SK-N-SH (cell line): ENCODE results near the gene SERPINB2. TPM values are rescaled to one million over a fixed set of nuclear protein-coding genes. Genes with fewer than 3 reads are reported as not detected.

Experiments
- CTCF ChIA-PET: fragments of 300-600, 350-600 bp; formaldehyde crosslinking; extraction: SDS; loops from one replicate; lab custom pipeline; 2021; lab: Yijun Ruan, JAX
- POLR2A ChIA-PET: fragments of 350-600 bp; sonication (Branson Sonifier 250); formaldehyde crosslinking; extraction: SDS; loops from one replicate; lab custom pipeline; 2020; ENCODE audit warnings: antibody characterized with exemption, inconsistent platforms; lab: Yijun Ruan, JAX
- DNase-seq: peaks from one replicate; pipeline ENCODE4 v3.0.0; 2012
- H2AFZ ChIP-seq: fragments of 200-600 bp; sonication (generic); 2 replicates; pipeline ENCODE4 v1.8.1; 2016; ENCODE audit warnings: antibody characterized with exemption, mild to moderate bottlenecking, low read depth
- H3F3A ChIP-seq: fragments of 200-600 bp; sonication (generic); replicated peaks from 2 replicates; pipeline ENCODE3; 2016; ENCODE audit warnings: antibody characterized with exemption, mild to moderate bottlenecking; ENCODE audit not compliant: insufficient read depth
- H3K27ac ChIP-seq, 2 experiments: fragments of 200-500 bp in 1 of 2; fragments of 200-600 bp in 1 of 2; sonication (Bioruptor generic) in 1 of 2; sonication (generic), shearing (Covaris generic) in 1 of 2; 2 replicates each; pipeline versions ENCODE4 v1.5.1 to v1.6.1; 2014 to 2016; ENCODE audit warnings: low read depth in 2 of 2, inconsistent platforms in 1 of 2, low read length in 1 of 2, mild to moderate bottlenecking in 1 of 2, mixed read lengths in 1 of 2
- H3K27me3 ChIP-seq: fragments of 200-600 bp; sonication (generic), shearing (Covaris generic); 2 replicates; pipeline ENCODE4 v1.6.1; 2016; ENCODE audit warnings: mixed run types; ENCODE audit not compliant: insufficient read depth
- H3K36me3 ChIP-seq, 2 experiments: fragments of 200-500 bp in 1 of 2; fragments of 200-600 bp in 1 of 2; sonication (Bioruptor generic) in 1 of 2; sonication (generic) in 1 of 2; replicated peaks in 1 of 2; 2 replicates each; pipeline versions ENCODE3 to v1.5.1; 2014 to 2016; ENCODE audit warnings: low read length in 1 of 2, mild to moderate bottlenecking in 1 of 2; ENCODE audit not compliant: insufficient read depth in 2 of 2, control insufficient read depth in 1 of 2
- H3K4me1 ChIP-seq, 2 experiments: fragments of 200-500 bp in 1 of 2; fragments of 200-600 bp in 1 of 2; sonication (Bioruptor generic) in 1 of 2; sonication (generic), shearing (Covaris generic) in 1 of 2; 2 replicates each; pipeline versions ENCODE4 v1.5.1 to v1.6.1; 2014 to 2016; ENCODE audit warnings: low read depth in 1 of 2, low read length in 1 of 2, mixed run types in 1 of 2; ENCODE audit not compliant: insufficient read depth in 2 of 2, control insufficient read depth in 1 of 2
- H3K4me2 ChIP-seq: fragments of 200-600 bp; sonication (generic), shearing (Covaris generic); 2 replicates; pipeline ENCODE4 v1.6.1; 2017; ENCODE audit warnings: mixed run types
- H3K4me3 ChIP-seq, 2 experiments: fragments of 200-500 bp in 1 of 2; fragments of 200-600 bp in 1 of 2; sonication (Bioruptor generic) in 1 of 2; sonication (generic), shearing (Covaris generic) in 1 of 2; 2 replicates each; pipeline versions ENCODE4 v1.5.1 to v1.8.1; 2014 to 2016; ENCODE audit warnings: low read depth in 2 of 2, inconsistent platforms in 1 of 2, low read length in 1 of 2, mild to moderate bottlenecking in 1 of 2, mixed read lengths in 1 of 2, moderate library complexity in 1 of 2
- H3K79me2 ChIP-seq: fragments of 200-600 bp; sonication (generic); 2 replicates; pipeline ENCODE4 v1.8.1; 2017; ENCODE audit warnings: mild to moderate bottlenecking; ENCODE audit not compliant: insufficient read depth
- H3K9ac ChIP-seq: fragments of 200-600 bp; sonication (generic); 2 replicates; pipeline ENCODE4 v1.6.1; 2017; ENCODE audit warnings: mixed run types
- H3K9me2 ChIP-seq: fragments of 200-600 bp; sonication (generic); 2 replicates; pipeline ENCODE4 v1.6.1; 2017; ENCODE audit warnings: mixed run types
- H3K9me3 ChIP-seq: fragments of 200-600 bp; sonication (generic); 2 replicates; pipeline ENCODE4 v1.6.1; 2017; ENCODE audit warnings: mixed run types, mild to moderate bottlenecking, moderate library complexity
- H4K20me1 ChIP-seq: fragments of 200-600 bp; sonication (generic); 2 replicates; pipeline ENCODE4 v1.6.1; 2017; ENCODE audit warnings: mild to moderate bottlenecking, mixed run types; ENCODE audit not compliant: insufficient read depth
- EZH2phosphoT487 ChIP-seq: fragments of 200-600 bp; sonication (generic); IDR thresholded peaks from 2 replicates; pipeline ENCODE4 v1.6.1; 2017; ENCODE audit warnings: low read depth, mixed run types, mild to moderate bottlenecking, antibody characterized with exemption, moderate library complexity, borderline replicate concordance
- FOXM1 ChIP-seq: IDR thresholded peaks from 2 replicates; pipeline ENCODE4 v1.4.0; 2012; ENCODE audit warnings: low read depth, mild to moderate bottlenecking
- GABPA ChIP-seq: IDR thresholded peaks from 2 replicates; pipeline ENCODE4 v1.4.0; 2012; ENCODE audit warnings: low read depth, mild to moderate bottlenecking
- GATA2 ChIP-seq: sonication (generic); formaldehyde crosslinking; IDR thresholded peaks from 2 replicates; pipeline ENCODE4 v1.5.0; 2020; ENCODE audit warnings: mild to moderate bottlenecking, missing genetic modification reagents
- NFIC ChIP-seq: IDR thresholded peaks from 2 replicates; pipeline ENCODE4 v1.4.0; 2012; ENCODE audit warnings: borderline replicate concordance
- POLR2AphosphoS5 ChIP-seq: IDR thresholded peaks from 2 replicates; pipeline ENCODE4 v1.6.1; 2012; ENCODE audit warnings: low read depth, low read length
- RAD21 ChIP-seq: IDR thresholded peaks from 2 replicates; pipeline ENCODE4 v1.6.1; 2012; ENCODE audit warnings: mild to moderate bottlenecking, low read length
- RFX5 ChIP-seq: IDR thresholded peaks from 2 replicates; pipeline ENCODE4 v1.6.1; 2012; ENCODE audit warnings: mild to moderate bottlenecking, improper control_type of control experiment, low read length
- RXRA ChIP-seq: IDR thresholded peaks from 2 replicates; pipeline ENCODE4 v1.4.0; 2012; ENCODE audit warnings: low read depth, mild to moderate bottlenecking, borderline replicate concordance
- SIN3A ChIP-seq: IDR thresholded peaks from 2 replicates; pipeline ENCODE4 v1.6.1; 2012; ENCODE audit warnings: low read depth, mild to moderate bottlenecking, low read length, moderate library complexity, borderline replicate concordance
- SMC3 ChIP-seq: IDR thresholded peaks from 2 replicates; pipeline ENCODE4 v1.6.1; 2012; ENCODE audit warnings: low read depth, low read length, improper control_type of control experiment
- TCF12 ChIP-seq: IDR thresholded peaks from 2 replicates; pipeline ENCODE4 v1.4.0; 2012
- YY1 ChIP-seq: IDR thresholded peaks from 2 replicates; pipeline ENCODE4 v1.4.0; 2012; ENCODE audit warnings: low read depth, mild to moderate bottlenecking
- WGBS: methylation state at CpG from one replicate; pipeline ENCODE4 v1.1.6; 2017; ENCODE audit warnings: low lambda C conversion rate; 5-methylcytosine and 5-hydroxymethylcytosine counted together
- polyA plus RNA-seq, 3 experiments: library from polyadenylated mRNA; depleted of rRNA; stranded (reverse); fragments of >200 nt; gene quantifications; 2 replicates each; pipeline ENCODE4 v1.2.3, GENCODE V29; 2012
- TF ChIP-seq, protein P1 (sequence below): fragments of 150-350 bp; IDR thresholded peaks from 2 replicates; pipeline ENCODE4 v1.6.1; 2016; ENCODE audit warnings: mild to moderate bottlenecking, low read depth, low read length
- TF ChIP-seq, protein P2 (sequence below): IDR thresholded peaks from 2 replicates; pipeline ENCODE4 v1.4.0; 2012; ENCODE audit warnings: low read depth, borderline replicate concordance
- TF ChIP-seq, protein P3 (sequence below): IDR thresholded peaks from 2 replicates; pipeline ENCODE4 v1.6.1; 2012; ENCODE audit warnings: mild to moderate bottlenecking, low read depth, low read length, moderate library complexity
- TF ChIP-seq, protein P4 (sequence below): fragments of 150-350 bp; IDR thresholded peaks from 2 replicates; pipeline ENCODE4 v1.6.1; 2017; ENCODE audit warnings: antibody characterized with exemption, low read length, low read depth, borderline replicate concordance
- TF ChIP-seq, protein P5 (sequence below): IDR thresholded peaks from 2 replicates; pipeline ENCODE4 v1.4.0; 2012; ENCODE audit warnings: low read depth, borderline replicate concordance

The SERPINB2 gene
- polyA plus RNA-seq, 1 of the 3 experiments (the other 2 are of a cell fraction), result 5.9 TPM

DNA sequence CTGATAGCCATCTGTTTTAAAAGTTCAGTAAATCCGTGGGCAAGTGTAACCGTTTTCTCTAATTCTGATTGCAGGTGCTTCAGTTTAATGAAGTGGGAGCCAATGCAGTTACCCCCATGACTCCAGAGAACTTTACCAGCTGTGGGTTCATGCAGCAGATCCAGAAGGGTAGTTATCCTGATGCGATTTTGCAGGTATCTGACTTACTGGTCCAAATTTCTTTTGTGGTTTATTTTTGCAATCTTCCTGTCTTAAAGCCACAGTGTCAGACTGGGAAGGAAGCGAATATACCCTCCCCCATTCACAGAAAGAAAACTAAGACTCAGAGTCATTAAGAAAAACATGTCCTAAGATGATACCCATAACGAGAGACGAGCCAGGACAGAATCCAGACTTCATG lies 7.7 kb downstream of the SERPINB2 start (continued):
- TF ChIP-seq, protein P1, sequence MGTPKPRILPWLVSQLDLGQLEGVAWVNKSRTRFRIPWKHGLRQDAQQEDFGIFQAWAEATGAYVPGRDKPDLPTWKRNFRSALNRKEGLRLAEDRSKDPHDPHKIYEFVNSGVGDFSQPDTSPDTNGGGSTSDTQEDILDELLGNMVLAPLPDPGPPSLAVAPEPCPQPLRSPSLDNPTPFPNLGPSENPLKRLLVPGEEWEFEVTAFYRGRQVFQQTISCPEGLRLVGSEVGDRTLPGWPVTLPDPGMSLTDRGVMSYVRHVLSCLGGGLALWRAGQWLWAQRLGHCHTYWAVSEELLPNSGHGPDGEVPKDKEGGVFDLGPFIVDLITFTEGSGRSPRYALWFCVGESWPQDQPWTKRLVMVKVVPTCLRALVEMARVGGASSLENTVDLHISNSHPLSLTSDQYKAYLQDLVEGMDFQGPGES, result no peak

DNA sequence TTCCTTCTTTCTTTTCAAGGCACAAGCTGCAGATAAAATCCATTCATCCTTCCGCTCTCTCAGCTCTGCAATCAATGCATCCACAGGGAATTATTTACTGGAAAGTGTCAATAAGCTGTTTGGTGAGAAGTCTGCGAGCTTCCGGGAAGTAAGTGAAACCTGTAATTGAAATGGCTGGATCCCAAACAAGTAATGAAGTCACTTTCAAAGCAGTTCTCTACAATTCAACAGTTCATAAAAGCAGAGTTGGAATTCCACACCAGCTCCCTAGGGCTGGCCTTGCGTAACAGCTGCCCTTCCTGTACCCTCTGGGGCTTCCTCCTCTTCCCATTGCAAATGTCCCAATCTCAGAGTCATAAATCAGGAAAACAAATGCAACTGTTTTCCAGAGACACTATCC lies 9.6 kb downstream of the SERPINB2 start:
- Histone ChIP-seq H2AFZ (no peak overlapping the region), H3K4me3 (no peak overlapping the region), H3K4me1 (no peaks in the 10 kb centered on the region), H3K36me3 (peaks cover 0 to 2% of the 10 kb centered on the region in 2 experiments), H3K4me2 (no peak overlapping the region), H3K9ac (no peak overlapping the region), H3K79me2 (no peaks in the 10 kb centered on the region), H3K27ac (no peak overlapping the region), H3F3A (no peaks in the 10 kb centered on the region), H3K9me3 (no peaks in the 10 kb centered on the region), H3K9me2 (no peaks in the 10 kb centered on the region), H4K20me1 (no peaks in the 10 kb centered on the region), H3K27me3 (no peaks in the 10 kb centered on the region; the same call in 1 of the 2 replicates)
- ChIA-PET POLR2A (no interaction called here), CTCF (interaction anchor here (1.0 kb wide), 1 partner anchor 27 kb away, joined by 3 read pairs; no protein-coding TSS in a partner anchor)
- WGBS, result 51% methylated on average over 4 of the region's 4 CpGs
- TF ChIP-seq GATA2 (no peak), TCF12 (no peak), POLR2AphosphoS5 (no peak), NFIC (no peak), RAD21 (no peak), RXRA (no peak), SMC3 (no peak), SIN3A (no peak), YY1 (no peak), EZH2phosphoT487 (no peak), RFX5 (no peak), FOXM1 (no peak), GABPA (no peak)
- TF ChIP-seq, protein P2, sequence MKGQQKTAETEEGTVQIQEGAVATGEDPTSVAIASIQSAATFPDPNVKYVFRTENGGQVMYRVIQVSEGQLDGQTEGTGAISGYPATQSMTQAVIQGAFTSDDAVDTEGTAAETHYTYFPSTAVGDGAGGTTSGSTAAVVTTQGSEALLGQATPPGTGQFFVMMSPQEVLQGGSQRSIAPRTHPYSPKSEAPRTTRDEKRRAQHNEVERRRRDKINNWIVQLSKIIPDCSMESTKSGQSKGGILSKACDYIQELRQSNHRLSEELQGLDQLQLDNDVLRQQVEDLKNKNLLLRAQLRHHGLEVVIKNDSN, result no peak
- TF ChIP-seq, protein P3, sequence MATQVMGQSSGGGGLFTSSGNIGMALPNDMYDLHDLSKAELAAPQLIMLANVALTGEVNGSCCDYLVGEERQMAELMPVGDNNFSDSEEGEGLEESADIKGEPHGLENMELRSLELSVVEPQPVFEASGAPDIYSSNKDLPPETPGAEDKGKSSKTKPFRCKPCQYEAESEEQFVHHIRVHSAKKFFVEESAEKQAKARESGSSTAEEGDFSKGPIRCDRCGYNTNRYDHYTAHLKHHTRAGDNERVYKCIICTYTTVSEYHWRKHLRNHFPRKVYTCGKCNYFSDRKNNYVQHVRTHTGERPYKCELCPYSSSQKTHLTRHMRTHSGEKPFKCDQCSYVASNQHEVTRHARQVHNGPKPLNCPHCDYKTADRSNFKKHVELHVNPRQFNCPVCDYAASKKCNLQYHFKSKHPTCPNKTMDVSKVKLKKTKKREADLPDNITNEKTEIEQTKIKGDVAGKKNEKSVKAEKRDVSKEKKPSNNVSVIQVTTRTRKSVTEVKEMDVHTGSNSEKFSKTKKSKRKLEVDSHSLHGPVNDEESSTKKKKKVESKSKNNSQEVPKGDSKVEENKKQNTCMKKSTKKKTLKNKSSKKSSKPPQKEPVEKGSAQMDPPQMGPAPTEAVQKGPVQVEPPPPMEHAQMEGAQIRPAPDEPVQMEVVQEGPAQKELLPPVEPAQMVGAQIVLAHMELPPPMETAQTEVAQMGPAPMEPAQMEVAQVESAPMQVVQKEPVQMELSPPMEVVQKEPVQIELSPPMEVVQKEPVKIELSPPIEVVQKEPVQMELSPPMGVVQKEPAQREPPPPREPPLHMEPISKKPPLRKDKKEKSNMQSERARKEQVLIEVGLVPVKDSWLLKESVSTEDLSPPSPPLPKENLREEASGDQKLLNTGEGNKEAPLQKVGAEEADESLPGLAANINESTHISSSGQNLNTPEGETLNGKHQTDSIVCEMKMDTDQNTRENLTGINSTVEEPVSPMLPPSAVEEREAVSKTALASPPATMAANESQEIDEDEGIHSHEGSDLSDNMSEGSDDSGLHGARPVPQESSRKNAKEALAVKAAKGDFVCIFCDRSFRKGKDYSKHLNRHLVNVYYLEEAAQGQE, result no peak
- TF ChIP-seq, protein P4, sequence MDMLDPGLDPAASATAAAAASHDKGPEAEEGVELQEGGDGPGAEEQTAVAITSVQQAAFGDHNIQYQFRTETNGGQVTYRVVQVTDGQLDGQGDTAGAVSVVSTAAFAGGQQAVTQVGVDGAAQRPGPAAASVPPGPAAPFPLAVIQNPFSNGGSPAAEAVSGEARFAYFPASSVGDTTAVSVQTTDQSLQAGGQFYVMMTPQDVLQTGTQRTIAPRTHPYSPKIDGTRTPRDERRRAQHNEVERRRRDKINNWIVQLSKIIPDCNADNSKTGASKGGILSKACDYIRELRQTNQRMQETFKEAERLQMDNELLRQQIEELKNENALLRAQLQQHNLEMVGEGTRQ, result no peak
- TF ChIP-seq, protein P5, sequence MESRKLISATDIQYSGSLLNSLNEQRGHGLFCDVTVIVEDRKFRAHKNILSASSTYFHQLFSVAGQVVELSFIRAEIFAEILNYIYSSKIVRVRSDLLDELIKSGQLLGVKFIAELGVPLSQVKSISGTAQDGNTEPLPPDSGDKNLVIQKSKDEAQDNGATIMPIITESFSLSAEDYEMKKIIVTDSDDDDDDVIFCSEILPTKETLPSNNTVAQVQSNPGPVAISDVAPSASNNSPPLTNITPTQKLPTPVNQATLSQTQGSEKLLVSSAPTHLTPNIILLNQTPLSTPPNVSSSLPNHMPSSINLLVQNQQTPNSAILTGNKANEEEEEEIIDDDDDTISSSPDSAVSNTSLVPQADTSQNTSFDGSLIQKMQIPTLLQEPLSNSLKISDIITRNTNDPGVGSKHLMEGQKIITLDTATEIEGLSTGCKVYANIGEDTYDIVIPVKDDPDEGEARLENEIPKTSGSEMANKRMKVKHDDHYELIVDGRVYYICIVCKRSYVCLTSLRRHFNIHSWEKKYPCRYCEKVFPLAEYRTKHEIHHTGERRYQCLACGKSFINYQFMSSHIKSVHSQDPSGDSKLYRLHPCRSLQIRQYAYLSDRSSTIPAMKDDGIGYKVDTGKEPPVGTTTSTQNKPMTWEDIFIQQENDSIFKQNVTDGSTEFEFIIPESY, result no peak
- DNase-seq, result no peak
